Erythroblast (primary cell): Measurements from ENCODE around the gene IGSF9B.

Experiments
- DNase-seq, 2 experiments: peaks; one replicate each; lab custom pipeline; 2025; lab: John Stamatoyannopoulos, UW
- GATA1 ChIP-seq: IDR thresholded peaks from 2 replicates; pipeline ENCODE4 v1.6.1; 2011; ENCODE audit warnings: low read depth, mild to moderate bottlenecking, control low read depth, low read length, moderate library complexity
- POLR2A ChIP-seq: IDR thresholded peaks from 2 replicates; pipeline ENCODE4 v1.6.1; 2011; ENCODE audit warnings: mild to moderate bottlenecking, low read length

The IGSF9B gene

DNA sequence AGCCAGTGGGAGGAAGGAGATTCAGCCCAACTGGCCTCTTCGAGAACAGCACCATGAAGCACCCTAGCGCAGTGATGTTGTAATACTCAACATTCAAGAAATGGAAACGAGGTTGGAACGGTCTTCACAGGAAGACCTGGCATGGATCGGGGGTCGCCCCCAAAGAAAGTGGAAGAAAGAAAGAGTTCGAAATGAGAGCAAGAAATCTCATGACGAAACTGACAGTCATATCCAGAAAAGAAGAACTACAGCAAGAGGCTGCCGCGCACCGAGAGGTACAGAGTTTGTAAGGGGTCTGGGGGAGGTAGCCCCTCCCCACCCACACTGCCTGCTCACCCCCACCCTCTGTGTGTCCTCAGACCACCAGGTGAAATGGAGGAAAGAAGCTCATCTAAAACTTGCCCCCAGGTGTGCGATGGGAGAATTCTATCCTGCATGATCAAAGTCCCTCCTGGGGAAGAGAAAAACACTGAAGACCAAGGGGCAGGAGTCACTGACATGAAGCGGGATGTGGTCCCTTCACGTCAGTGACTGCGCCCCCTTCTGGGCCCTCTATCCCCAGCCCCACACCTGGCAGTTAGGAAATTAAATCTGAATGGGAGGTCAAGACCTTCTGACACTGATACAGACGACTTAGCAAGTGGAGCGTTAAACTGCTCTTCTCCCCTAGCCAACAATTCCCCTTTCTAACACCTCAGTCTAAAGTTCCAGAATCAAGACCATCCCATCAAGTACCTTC is 58.6 kb downstream of the IGSF9B start:
- no peak for DNase-seq
- TF ChIP-seq GATA1: no peak
- no peak for TF ChIP-seq POLR2A

DNA sequence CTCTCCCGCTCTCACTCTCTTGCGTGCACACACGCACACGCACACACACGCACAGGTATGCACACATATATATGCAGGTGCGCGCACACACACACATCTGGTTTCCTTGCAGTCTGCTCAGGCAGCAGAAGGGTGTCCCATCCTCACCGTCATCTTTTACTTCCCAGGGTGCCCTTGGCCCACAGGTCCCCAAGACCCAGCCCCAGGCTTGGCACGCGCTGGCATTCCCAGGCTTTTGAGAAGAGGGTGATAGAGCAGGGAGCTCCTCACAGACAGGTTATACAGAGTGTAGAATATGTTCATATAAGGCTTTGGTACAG is 59.5 kb downstream of the IGSF9B start:
- TF ChIP-seq POLR2A: no peak
- no peak for TF ChIP-seq GATA1
- DNase-seq: no peak

GRCh38 chr11:133896642-133897330 is 60.0 kb downstream of the IGSF9B start:
- TF ChIP-seq GATA1 (no peak), POLR2A (no peak)
- DNase-seq: no peak

DNA sequence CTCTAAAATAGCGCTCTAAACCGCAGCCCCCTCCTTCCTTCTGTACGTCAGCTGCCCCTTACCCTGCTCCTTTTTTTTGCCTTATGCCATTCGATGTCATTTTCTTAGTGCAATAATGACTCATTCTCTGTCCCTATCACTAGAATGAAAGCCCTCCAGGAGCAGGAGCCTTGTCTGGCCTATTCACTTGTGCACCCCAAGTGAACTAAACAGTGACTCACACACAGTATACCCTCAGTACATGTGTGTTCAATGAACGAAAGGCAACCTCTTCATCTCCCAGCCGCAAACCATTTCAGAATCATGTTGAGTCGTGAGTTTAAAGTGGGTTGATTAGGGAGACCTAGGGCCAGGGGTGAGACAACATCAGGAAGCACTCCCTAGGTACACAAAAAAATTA is 60.7 kb downstream of the IGSF9B start:
- TF ChIP-seq POLR2A: no peak
- no peak for TF ChIP-seq GATA1
- DNase-seq: no peak

DNA sequence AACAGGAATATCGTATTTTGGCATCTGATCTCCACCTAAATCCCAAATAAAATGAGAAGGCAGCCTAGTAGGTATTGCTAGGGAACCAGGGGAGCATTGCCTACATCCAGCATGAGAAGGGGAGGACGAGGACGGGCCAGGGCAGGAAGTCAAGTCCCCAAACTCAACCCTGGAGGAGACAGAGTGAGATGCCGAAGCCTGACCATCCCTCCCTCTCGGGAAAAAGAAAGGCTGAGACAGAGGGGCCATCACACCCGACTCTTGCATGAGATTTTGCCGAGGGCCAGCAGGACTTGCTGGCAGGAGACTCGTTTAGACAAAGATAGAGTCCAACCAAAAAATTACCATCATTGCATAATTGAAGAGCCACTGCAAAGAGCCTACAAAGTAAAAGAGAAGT is 61.2 kb downstream of the IGSF9B start:
- no peak for DNase-seq

GRCh38 chr11:133895061-133895479 is 61.7 kb downstream of the IGSF9B start:
- no peak for DNase-seq
- TF ChIP-seq POLR2A: no peak

More for the DNA sequence above, 61.2 kb downstream of the IGSF9B start:
- TF ChIP-seq GATA1: no peak
- no peak for TF ChIP-seq POLR2A

DNA sequence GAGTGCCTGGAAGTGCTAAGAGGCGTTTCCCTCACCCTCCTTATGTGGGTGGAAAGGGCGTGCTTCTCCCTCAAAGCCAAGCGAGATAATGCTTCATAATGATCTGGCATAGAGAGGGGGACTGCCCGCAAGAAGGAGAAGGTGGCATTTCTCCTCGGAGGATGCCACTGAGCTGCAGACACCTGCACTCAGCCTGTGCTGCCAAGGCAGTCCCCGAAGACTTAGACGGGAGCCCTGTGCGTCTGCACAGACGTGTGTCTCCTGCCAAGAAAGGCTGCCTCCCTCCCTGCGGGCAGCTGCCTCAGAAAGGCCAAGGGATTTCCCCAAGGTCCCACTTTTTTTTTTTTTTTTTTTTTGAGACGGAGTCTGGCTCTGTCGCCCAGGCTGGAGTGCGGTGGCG is 63.4 kb downstream of the IGSF9B start:
- TF ChIP-seq GATA1: no peak
- TF ChIP-seq POLR2A: no peak
- DNase-seq: no peak

DNA sequence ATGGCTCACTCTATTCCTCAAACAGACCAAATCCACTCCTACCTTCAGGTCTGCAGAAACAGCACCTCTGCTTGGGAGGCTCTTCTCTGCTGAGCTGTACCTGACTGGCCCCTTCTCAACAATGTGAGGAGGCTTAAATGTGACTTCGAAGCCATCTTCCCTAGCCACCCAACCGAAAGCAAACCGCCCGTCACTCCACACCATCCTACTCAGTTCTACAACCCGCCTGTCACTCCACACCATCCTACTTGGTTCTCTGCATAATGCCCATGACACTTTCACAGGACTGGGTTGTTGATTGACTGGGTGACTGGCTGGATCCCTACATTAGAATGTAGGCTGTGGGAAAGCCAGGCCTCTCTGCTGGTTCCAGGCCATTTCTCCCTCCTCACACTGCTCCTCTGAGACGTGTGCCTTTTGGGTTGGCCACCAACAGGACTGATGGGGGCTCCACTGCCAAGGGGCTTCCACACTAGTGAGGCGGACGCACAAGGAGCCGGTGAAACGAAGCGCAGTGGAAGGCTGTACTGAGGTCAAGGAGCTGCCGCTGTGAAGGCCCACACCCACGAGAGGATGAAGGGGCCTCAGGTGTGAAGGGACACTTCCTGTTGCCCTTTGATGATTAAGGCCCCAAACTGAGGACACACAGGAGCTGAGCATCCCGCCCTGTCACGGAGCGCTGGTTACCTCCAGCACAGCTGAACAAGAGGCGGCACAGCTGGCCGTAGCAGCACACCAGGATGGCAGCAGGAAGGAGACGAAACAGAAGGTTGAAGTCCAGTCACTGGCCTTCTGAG is 64.0 kb downstream of the IGSF9B start:
- no peak for DNase-seq
- TF ChIP-seq GATA1: no peak
- no peak for TF ChIP-seq POLR2A

GRCh38 chr11:133892126-133892525 is 64.6 kb downstream of the IGSF9B start:
- DNase-seq: no peak
- no peak for TF ChIP-seq POLR2A
- no peak for TF ChIP-seq GATA1

GRCh38 chr11:133889893-133890292 is 66.9 kb downstream of the IGSF9B start:
- TF ChIP-seq GATA1 (no peak), POLR2A (no peak)
- no peak for DNase-seq

GRCh38 chr11:133889188-133889587 is 67.6 kb downstream of the IGSF9B start:
- no peak for DNase-seq
- no peak for TF ChIP-seq POLR2A
- no peak for TF ChIP-seq GATA1

DNA sequence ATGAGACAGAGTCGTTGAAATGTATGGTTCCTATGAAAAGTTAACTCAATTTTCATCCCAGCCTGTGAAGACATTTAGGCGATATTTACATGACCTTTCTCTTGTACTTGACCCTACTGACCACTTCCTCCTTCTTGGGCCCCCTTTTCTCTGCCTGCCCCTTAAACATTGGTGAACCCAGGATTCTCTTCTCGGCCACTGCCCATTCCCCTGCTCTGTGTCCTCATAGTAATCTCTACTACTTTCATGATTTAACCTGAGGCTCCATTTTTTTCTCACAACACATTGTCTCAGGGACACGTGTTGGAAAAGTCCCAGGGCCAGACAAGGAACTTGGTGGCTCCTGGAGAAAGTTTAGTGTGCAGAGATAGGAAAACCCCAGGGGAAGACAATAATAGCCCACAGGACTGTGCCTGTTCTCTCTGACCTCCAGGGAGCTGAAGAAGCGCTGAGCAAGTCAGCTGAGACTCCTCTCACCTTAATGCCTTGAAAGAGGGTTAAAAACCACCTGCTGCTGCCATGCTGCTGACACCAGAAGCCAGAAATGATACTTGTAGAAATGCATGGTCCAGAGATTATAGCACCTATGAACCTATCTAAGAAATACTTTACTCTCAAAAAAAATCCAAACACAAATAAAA is 69.0 kb downstream of the IGSF9B start:
- TF ChIP-seq GATA1 (no peak), POLR2A (no peak)
- DNase-seq: no peak

DNA sequence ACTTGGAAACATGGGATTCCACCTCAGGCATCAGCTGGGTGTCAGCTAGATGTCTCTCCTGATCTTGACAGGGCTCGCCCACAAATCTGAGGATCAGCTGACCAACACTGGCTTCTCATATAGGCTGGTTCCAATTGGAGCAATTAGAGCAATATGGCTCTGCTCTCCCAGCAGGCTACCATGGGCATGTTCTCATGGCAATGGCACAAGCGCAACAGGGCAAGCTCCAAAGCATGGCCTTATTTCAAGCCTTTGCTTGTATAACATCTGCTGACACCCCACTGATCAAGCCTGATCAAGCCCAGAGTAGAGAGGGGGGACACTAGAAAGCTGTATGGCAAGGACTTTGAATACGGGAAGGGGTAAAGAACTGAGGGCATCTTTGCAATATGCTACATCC is 70.7 kb downstream of the IGSF9B start:
- DNase-seq: no peak
- TF ChIP-seq GATA1 (no peak), POLR2A (no peak)
